Activated gamma-delta T cell (primary cell): ENCODE results near the gene HCLS1.
"Not testable (repeated sequence)": the region's sequence is repeated elsewhere in the genome, so short reads cannot be mapped to it uniquely, and the experiment has no call there.

Experiments
- DNase-seq: peaks from one replicate; lab custom pipeline; 2025; lab: John Stamatoyannopoulos, UW

The HCLS1 gene

DNA sequence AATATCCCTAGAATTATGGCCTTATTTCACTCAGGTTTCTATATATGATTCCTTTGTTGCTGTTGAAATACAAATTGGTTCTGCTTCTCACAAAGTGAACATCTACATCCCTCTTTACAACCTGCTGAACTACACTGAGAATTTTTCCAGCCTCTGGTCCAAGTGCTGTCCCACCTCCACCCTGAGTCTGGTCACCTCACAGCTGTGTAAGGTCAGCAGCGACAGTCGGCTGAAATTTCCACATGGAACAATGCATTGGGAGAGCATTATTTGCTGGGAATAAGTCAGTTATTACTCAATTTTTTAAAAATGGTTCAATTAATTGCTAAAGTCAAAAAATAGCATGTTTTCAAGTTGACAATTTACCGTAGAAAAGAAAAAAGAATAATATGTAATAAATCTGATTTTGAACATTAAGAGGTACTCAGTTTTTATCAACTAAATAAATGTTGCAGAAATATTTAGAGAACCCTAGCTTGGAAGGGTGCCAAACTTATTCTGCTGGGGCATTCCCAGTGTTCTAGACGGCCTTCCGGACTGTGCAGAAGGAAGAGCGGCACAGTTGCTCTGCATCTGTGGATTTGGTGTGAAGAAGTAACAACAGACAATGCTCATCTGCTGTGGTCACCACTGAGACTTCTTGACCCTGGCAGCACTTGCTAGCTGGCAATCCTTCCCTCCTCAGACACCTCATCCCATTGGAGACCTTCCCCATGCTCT is 1.8 kb downstream of the HCLS1 start:
- no peak for DNase-seq

- DNase-seq, result no peak
These were observed 6.0 kb downstream of the HCLS1 start for GRCh38 chr3:121654493-121655385.

- no peak for DNase-seq
These were observed 9.0 kb downstream of the HCLS1 start for GRCh38 chr3:121651684-121652083.

DNA sequence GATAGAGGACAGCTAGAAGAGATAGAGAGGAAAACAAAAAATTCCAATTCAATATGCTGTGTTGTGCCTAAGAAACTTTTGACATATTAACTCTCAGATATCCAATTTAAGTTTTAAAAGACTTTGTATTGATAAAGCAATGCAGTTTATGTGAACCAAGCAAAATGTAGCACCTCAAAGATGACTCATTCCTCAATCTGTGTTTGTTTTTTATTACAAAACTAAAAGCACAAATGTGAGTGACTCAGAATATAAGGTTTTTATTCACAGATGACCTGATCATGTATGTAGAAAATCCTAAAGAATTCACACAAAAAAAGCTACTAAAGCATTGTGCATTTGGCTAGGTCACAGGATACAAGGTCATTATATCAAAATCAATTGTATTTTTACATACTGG is 11.1 kb downstream of the HCLS1 start:
- DNase-seq, result no peak

- DNase-seq, result no peak
These were observed 12.3 kb downstream of the HCLS1 start for GRCh38 chr3:121648219-121648958.

DNA sequence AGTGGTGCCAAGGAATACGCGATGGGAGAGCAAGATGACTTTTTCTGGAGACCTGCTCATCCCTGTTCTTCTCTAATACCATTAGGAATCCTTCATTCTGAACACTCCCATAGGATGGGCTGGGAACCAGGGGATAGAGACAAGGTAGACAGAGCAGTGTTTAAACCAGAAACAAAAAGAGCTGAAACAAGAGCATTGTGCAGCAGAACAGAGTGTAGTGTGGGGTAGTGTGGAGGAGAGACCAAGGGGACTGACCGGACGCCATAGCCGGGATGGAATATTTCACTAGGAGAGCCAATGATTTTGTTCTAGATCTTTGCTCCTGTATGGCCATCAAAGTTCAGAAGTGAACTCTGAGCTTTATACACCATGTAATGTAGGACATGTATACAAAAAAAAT is 15.6 kb downstream of the HCLS1 start:
- no peak for DNase-seq

GRCh38 chr3:121642601-121643314 is 17.9 kb downstream of the HCLS1 start:
- no peak for DNase-seq

- no peak for DNase-seq
These were observed 19.6 kb downstream of the HCLS1 start for GRCh38 chr3:121641127-121641526.

DNA sequence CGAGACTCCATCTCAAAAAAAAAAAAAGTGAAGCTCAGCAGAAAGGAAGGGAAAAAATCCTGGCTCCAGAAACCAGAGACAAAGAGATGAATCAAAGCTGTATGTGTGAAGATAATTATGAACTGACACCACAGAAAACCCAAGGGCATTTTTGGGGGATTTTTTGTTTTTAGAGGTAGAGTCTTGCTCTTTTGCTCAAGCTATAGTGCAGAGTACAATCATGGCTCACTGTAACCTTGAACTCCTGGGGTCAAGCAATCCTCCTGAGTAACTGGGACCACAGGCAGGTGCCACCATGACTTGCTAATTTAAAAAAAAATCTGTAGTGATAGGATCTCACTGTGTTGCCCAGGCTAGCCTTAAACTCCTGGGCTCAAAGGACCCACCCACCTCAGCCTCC is 22.8 kb downstream of the HCLS1 start:
- DNase-seq, result no peak

DNA sequence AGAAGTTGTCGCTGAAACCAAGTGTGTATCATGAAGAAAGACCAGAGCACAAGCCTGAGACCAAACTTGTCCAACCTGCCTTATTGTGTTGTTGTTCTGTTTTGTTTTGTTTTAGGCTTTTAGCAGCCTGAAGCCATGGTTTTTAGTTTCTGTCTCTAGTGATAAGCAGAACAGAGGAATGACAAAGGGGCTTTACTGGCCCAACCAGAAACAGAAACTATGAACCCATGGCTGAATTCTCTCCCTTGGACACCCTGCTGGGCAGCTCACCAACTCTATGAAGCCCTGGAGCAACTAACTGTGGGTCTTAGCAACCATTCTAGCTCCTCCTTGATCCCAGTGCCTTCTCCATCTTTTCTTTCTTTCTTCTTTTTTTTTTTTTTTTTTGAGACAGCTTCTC is 30.3 kb downstream of the HCLS1 start:
- DNase-seq, result no peak

GRCh38 chr3:121629601-121630000 is 31.1 kb downstream of the HCLS1 start:
- no peak for DNase-seq

GRCh38 chr3:121627622-121628021 is 33.1 kb downstream of the HCLS1 start:
- no peak for DNase-seq

- DNase-seq, result no peak
These were observed 33.5 kb downstream of the HCLS1 start for GRCh38 chr3:121627211-121627610.

DNA sequence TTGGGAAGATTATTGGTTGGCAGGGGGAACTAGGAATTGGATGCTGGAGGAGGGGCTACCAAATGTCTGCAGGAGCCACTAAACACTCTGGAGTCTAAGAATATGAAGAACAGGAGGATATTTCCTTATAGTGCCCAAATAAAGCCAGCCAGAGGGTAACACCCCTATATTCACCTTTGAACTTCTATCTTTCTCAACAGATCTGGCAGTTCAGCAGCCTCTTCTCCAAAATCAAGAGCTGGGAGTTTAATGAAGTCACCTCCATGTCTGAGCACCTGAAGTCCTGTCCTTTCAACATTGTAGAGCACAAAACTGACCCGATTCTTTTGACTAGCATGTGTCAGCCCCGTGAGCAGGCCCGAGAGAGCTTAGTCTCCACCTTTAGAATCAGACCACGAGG is 34.2 kb downstream of the HCLS1 start:
- no peak for DNase-seq

GRCh38 chr3:121624147-121624899 is 36.4 kb downstream of the HCLS1 start:
- DNase-seq, result no peak

DNA sequence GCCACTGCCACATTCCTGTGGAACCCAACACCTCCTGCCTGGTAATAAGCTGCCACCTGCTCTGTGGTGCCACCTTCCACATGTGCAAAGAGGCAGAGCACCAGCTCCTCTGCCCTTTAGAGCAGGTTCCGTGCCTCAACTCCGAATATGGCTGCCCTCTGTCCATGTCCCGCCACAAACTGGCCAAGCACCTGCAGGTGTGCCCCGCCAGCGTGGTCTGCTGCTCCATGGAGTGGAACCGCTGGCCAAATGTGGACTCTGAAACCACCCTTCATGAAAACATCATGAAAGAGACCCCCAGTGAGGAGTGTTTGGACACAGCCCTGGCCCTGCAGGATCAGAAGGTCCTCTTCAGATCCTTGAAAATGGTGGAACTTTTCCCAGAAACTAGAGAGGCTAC is 39.2 kb downstream of the HCLS1 start:
- no peak for DNase-seq

- no peak for DNase-seq
These were observed 41.0 kb downstream of the HCLS1 start for GRCh38 chr3:121619691-121620090.

- DNase-seq, result no peak
These were observed 54.6 kb downstream of the HCLS1 start for GRCh38 chr3:121606106-121606505.

DNA sequence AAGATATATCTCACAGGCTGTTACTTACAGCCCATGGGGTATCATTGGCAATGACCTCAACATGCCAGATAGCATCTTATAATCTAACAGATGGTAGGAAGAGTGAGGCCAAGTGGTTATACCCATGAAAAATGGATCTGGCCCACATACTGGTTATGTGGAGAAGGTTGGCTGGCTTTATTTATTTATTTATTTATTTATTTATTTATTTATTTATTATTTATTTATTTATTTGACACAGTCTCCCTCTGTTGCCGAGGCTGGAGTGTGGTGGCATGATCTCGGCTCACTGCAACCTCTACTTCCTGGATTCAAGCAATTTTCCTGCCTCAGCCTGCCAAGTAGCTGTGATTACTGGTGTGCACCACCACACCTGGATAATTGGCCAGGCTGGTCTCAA is 55.9 kb downstream of the HCLS1 start:
- DNase-seq, result no peak

DNA sequence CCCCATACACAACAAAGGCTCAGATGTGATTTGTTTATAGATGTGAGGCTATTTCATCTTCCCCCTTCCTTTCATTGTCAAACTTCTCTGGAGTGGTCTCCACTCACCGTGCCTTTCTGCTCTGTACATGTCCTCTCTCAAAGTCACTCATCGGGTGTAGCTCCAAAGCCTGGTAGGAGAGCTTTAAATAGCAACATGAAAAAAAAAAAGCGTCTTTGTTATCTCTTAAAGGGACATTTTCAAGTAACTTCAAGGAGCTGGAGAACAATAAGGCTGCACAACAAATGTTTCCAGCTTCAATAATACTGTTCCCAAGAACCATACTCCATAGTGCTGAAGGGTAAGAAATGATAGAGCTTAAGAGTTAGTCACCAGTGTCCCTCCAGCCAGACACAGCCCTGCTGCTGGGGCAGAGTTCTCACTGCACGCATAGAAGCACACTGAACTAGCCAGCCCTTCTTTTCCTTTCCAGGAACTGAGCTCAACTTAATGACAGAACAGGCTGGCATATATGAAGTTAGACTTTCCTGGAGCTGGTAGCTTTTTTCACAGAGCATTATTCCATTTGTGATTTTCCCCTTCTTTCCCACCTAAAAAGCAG is 59.4 kb downstream of the HCLS1 start:
- DNase-seq, result no peak

GRCh38 chr3:121599900-121600299 is 60.8 kb downstream of the HCLS1 start:
- not testable (repeated sequence) for DNase-seq
